CD4-positive, alpha-beta T cell (primary cell): ENCODE results near the gene PTH1R. TPM values are rescaled to one million over a fixed set of nuclear protein-coding genes. Genes with fewer than 3 reads are reported as not detected.

ENCODE experiments used
- ATAC-seq: fragments of 200-7000 bp; cut with Tn5 transposase; one replicate; pipeline ENCODE4 v1.10.0; 2022; ENCODE audit warnings: mild to moderate bottlenecking; ENCODE audit not compliant: poor library complexity
- CTCF ChIA-PET: fragments of 350-600 bp; sonication (Branson Sonifier 250); formaldehyde crosslinking; loops from one replicate; lab custom pipeline; 2021; ENCODE audit warnings: antibody characterized with exemption, inconsistent platforms; lab: Charles Lee
- POLR2A ChIA-PET: fragments of 350-600 bp; sonication (Branson Sonifier 250); formaldehyde crosslinking; loops from one replicate; lab custom pipeline; 2021; ENCODE audit warnings: antibody characterized with exemption, inconsistent platforms; lab: Charles Lee
- DNase-seq, 14 experiments: peaks; one replicate each; pipeline ENCODE4 v3.0.0-alpha.2; 2013 to 2020; ENCODE audit warnings: mixed read lengths in 2 of 14
- H3K27ac ChIP-seq, 2 donors: one replicate each; pipeline versions ENCODE4 v1.5.1 to v1.7.0; 2013; ENCODE audit warnings: low read length in 2 of 2, low read depth in 1 of 2, mild to moderate bottlenecking in 1 of 2
- H3K27me3 ChIP-seq, 2 experiments: 1 replicate in 1 of 2; 2 replicates in 1 of 2; pipeline versions ENCODE4 v1.6.1 to v1.7.0; 2013; ENCODE audit warnings: low read length in 2 of 2, control low read depth in 1 of 2, mild to moderate bottlenecking in 1 of 2, moderate library complexity in 1 of 2; ENCODE audit not compliant: insufficient read depth in 2 of 2, control insufficient read depth in 1 of 2
- H3K36me3 ChIP-seq: one replicate; pipeline ENCODE4 v1.6.1; 2013; ENCODE audit warnings: low read length, control low read depth; ENCODE audit not compliant: insufficient read depth
- H3K4me1 ChIP-seq: one replicate; pipeline ENCODE4 v1.6.1; 2013; ENCODE audit warnings: low read length, control low read depth; ENCODE audit not compliant: insufficient read depth
- H3K4me3 ChIP-seq: one replicate; pipeline ENCODE4 v1.5.1; 2013; ENCODE audit warnings: mild to moderate bottlenecking, low read length, moderate library complexity
- H3K9me3 ChIP-seq, 2 experiments: 1 replicate in 1 of 2; 2 replicates in 1 of 2; pipeline versions ENCODE4 v1.6.1 to v1.7.0; 2013; ENCODE audit warnings: low read length in 2 of 2, mild to moderate bottlenecking in 2 of 2, control low read depth in 1 of 2, moderate library complexity in 1 of 2; ENCODE audit not compliant: control insufficient read depth in 1 of 2, insufficient read depth in 1 of 2
- H3K27ac Mint-ChIP-seq: one replicate; pipeline ENCODE4 v1.8.0; 2020; ENCODE audit warnings: mixed read lengths
- H3K27me3 Mint-ChIP-seq: one replicate; pipeline ENCODE4 v1.8.0; 2021; ENCODE audit warnings: mixed read lengths
- H3K36me3 Mint-ChIP-seq: one replicate; pipeline ENCODE4 v1.8.0; 2021; ENCODE audit warnings: low read depth, mixed read lengths
- H3K4me1 Mint-ChIP-seq: one replicate; pipeline ENCODE4 v1.8.0; 2021; ENCODE audit warnings: low read depth, mixed read lengths
- H3K4me3 Mint-ChIP-seq: one replicate; pipeline ENCODE4 v1.8.0; 2020; ENCODE audit warnings: mild to moderate bottlenecking, mixed read lengths
- H3K9me3 Mint-ChIP-seq: one replicate; pipeline ENCODE4 v1.8.0; 2020; ENCODE audit warnings: mixed read lengths
- intact Hi-C, 2 experiments: fragments of 100-400 bp; cut with DNase I in 1 of 2; cut with micrococcal nuclease in 1 of 2; formaldehyde crosslinking; loops; one replicate each; pipeline versions ENCODE4 v1.15.1 to v1.9.0; 2023 to 2025; cut with DNase I, micrococcal nuclease
- total RNA-seq, 174 experiments: library from RNA in 2 of 174; stranded (reverse) in 2 of 174; gene quantifications; one replicate each; pipeline ENCODE4 v1.2.3 and lab custom pipeline; 2021 to 2026
- TF ChIP-seq, protein P1 (sequence below): fragments of 200-600 bp; IDR thresholded peaks from one replicate; pipeline ENCODE4 v1.8.0; 2022; ENCODE audit warnings: antibody characterized with exemption, mild to moderate bottlenecking

Gene PTH1R
- total RNA-seq, 2 experiments from 2014 or later = not detected

DNA sequence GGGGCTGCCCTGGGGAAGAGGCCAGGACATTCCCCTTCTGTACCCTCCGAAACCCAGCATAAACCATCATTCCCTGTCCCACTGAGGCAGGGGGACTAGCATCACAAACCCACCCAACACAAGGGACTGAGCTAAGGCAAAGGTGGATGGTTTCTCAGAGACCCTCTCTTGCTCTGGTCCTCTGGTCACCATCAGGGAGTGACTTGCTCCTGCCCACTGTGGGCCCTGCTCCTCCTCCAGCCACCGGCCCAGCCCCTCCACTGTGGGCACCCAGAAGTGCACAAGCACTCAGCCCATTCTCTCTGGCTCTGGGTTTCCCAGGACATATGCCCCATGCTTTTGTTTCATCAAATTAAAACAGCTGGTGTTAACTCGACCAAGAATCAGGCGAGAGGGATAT, 44.9 kb downstream of the PTH1R start:
- TF ChIP-seq, protein P1, sequence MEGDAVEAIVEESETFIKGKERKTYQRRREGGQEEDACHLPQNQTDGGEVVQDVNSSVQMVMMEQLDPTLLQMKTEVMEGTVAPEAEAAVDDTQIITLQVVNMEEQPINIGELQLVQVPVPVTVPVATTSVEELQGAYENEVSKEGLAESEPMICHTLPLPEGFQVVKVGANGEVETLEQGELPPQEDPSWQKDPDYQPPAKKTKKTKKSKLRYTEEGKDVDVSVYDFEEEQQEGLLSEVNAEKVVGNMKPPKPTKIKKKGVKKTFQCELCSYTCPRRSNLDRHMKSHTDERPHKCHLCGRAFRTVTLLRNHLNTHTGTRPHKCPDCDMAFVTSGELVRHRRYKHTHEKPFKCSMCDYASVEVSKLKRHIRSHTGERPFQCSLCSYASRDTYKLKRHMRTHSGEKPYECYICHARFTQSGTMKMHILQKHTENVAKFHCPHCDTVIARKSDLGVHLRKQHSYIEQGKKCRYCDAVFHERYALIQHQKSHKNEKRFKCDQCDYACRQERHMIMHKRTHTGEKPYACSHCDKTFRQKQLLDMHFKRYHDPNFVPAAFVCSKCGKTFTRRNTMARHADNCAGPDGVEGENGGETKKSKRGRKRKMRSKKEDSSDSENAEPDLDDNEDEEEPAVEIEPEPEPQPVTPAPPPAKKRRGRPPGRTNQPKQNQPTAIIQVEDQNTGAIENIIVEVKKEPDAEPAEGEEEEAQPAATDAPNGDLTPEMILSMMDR = no peak
- H3K36me3 ChIP-seq = peaks cover 95% of the 10 kb centered on the region
- DNase-seq = no peak
- H3K4me3 ChIP-seq = no peak overlapping the region
- intact Hi-C loops = loop anchor here (2.0 to 5.0 kb wide), 2 partner anchors 76 to 400 kb away; no protein-coding TSS in a partner anchor
- peaks cover 35% of the 10 kb centered on the region for H3K4me1 ChIP-seq
- no peak overlapping the region for H3K4me3 Mint-ChIP-seq
- H3K9me3 Mint-ChIP-seq = no peaks in the 10 kb centered on the region
- H3K36me3 Mint-ChIP-seq = peaks cover 90% of the 10 kb centered on the region
- no peak for ATAC-seq
- POLR2A ChIA-PET = interaction anchor here (1.0 kb wide), 1 partner anchor 65 kb away, joined by 3 read pairs; no protein-coding TSS in a partner anchor
- H3K27ac ChIP-seq = no peak overlapping the region
- H3K4me1 Mint-ChIP-seq = peaks cover 25% of the 10 kb centered on the region
- no peaks in the 10 kb centered on the region for H3K27me3 Mint-ChIP-seq
- no peaks in the 10 kb centered on the region for H3K9me3 ChIP-seq
- CTCF ChIA-PET = interaction anchor here (1.8 kb wide), 1 partner anchor 13 kb away, joined by 6 read pairs; no protein-coding TSS in a partner anchor
- no peak overlapping the region for H3K27ac Mint-ChIP-seq
- H3K27me3 ChIP-seq = no peaks in the 10 kb centered on the region

DNA sequence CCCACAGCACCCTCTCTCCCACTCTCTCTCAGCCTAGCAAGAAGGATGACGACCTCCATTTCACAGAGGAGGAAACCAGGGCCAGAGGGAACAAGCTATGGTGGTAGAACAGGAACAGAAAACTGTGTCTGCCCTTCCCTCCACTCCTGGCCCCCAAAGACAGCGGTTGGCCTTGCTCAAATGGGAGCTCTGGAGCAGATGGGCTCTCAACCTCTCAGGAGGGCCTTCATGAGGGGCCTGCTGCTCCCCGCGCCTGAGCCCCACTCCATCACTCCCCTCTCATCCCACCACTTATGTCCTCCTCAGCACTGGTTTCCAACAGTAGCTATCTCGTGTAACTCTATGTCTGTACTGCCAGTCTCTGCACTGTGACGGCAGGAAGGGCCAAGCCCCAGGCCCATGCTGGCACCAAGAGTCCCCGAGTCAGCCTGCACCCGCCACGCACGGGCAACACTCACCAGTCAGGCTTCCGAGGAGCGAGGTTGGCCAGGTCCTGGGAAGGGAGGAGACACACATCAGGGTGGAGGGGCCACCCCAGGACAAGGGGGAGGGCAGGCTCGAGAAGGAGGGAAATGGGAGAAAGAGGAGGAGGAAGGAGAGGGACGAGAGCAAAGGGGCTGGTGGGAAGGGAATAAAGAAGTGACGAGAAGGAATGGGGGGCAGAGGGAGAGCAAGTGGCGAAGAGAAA, 45.5 kb downstream of the PTH1R start:
- Histone ChIP-seq H3K36me3 (peaks cover 91% of the 10 kb centered on the region), H3K4me1 (peaks cover 41% of the 10 kb centered on the region), H3K4me3 (no peak overlapping the region), H3K27ac (no peak overlapping the region), H3K27me3 (no peaks in the 10 kb centered on the region), H3K9me3 (no peaks in the 10 kb centered on the region)
- Mint-ChIP-seq H3K4me3 (no peak overlapping the region), H3K36me3 (peaks cover 90% of the 10 kb centered on the region), H3K27ac (peak overlapping the region; percentile 49), H3K27me3 (no peaks in the 10 kb centered on the region), H3K9me3 (no peaks in the 10 kb centered on the region), H3K4me1 (peaks cover 31% of the 10 kb centered on the region)
- intact Hi-C loops = loop anchor here (1.0 to 5.0 kb wide), 3 partner anchors 75 to 399 kb away; no protein-coding TSS in a partner anchor
- ChIA-PET CTCF (interaction anchor here (0.5 to 1.5 kb wide), 9 partner anchors 11 to 113 kb away, joined by 3 to 11 read pairs (median 3); partner anchors contain the start of gene NBEAL2), POLR2A (interaction anchor here (1.0 kb wide), 1 partner anchor 64 kb away, joined by 3 read pairs; no protein-coding TSS in a partner anchor)
- ATAC-seq (no peak), DNase-seq (no peak)
- TF ChIP-seq, protein P1 = no peak

DNA sequence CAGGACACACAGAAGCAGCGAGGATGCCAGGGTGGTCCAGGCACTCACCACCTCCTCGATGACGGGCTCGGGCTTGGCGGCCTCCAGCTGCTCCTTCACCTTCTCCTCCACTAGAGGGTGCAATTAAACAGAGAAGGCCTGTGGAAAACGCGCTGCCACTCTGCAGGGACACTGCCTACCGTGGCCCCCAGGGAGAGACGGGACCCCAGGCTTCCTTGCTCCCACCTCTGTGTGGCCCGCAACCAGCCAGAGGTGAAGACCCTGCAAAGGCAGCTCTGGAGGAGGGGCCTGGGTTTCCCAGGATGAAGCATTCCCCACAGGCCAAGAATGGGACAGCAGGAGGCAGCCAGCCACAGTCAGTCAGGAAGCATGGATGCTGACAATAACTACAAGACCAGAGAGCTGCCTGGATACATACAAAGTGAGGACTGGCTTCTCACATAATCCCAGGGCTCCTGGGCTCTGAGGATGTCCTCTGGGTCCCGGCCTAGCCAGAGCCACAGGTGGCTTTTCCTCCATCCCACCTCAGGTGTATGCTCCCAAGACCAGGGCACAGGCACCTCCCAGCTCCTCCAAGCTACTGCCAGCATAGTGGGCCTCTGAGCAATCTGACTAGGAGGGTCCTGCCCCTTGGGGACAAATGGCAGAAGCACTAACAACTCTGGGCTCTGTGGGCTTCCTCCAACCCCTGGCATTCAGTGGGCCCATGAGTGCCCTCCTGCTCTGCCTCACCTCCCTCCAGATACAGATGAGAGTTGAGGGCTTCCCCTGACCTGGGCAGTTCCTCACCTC, 46.2 kb downstream of the PTH1R start:
- TF ChIP-seq, protein P1 = peak; percentile 62
- Histone ChIP-seq H3K27ac (no peak overlapping the region), H3K27me3 (no peaks in the 10 kb centered on the region), H3K4me3 (no peak overlapping the region), H3K36me3 (peaks cover 83% of the 10 kb centered on the region), H3K9me3 (no peaks in the 10 kb centered on the region), H3K4me1 (peaks cover 46% of the 10 kb centered on the region)
- H3K4me3 Mint-ChIP-seq = no peak overlapping the region
- no peaks in the 10 kb centered on the region for H3K9me3 Mint-ChIP-seq
- peak in 12 of 14 experiments; percentile 20 to 65 (median 28) for DNase-seq
- ChIA-PET CTCF (interaction anchor here (0.5 to 1.5 kb wide), 9 partner anchors 10 to 112 kb away, joined by 3 to 11 read pairs (median 3); partner anchors contain the start of gene NBEAL2), POLR2A (interaction anchor here (1.0 kb wide), 1 partner anchor 63 kb away, joined by 3 read pairs; no protein-coding TSS in a partner anchor)
- peak overlapping the region; percentile 49 for H3K27ac Mint-ChIP-seq
- intact Hi-C loops = loop anchor here (1.0 to 5.0 kb wide), 3 partner anchors 75 to 399 kb away; no protein-coding TSS in a partner anchor
- H3K27me3 Mint-ChIP-seq = no peaks in the 10 kb centered on the region
- peaks cover 90% of the 10 kb centered on the region for H3K36me3 Mint-ChIP-seq
- H3K4me1 Mint-ChIP-seq = peaks cover 39% of the 10 kb centered on the region
- ATAC-seq = peak; percentile 62
